ENCODE data around the gene MRTFB. TPM values are rescaled to one million over a fixed set of nuclear protein-coding genes. Genes with fewer than 3 reads are reported as not detected.

Gene MRTFB
- total RNA-seq, 1 experiment from 2014 or later = 10.2 TPM

- DNase-seq (ENCODE audit: low spot score) = no peak
Measured at GRCh38 chr16:14307059-14307526, 236.0 kb downstream of the MRTFB start.

DNA sequence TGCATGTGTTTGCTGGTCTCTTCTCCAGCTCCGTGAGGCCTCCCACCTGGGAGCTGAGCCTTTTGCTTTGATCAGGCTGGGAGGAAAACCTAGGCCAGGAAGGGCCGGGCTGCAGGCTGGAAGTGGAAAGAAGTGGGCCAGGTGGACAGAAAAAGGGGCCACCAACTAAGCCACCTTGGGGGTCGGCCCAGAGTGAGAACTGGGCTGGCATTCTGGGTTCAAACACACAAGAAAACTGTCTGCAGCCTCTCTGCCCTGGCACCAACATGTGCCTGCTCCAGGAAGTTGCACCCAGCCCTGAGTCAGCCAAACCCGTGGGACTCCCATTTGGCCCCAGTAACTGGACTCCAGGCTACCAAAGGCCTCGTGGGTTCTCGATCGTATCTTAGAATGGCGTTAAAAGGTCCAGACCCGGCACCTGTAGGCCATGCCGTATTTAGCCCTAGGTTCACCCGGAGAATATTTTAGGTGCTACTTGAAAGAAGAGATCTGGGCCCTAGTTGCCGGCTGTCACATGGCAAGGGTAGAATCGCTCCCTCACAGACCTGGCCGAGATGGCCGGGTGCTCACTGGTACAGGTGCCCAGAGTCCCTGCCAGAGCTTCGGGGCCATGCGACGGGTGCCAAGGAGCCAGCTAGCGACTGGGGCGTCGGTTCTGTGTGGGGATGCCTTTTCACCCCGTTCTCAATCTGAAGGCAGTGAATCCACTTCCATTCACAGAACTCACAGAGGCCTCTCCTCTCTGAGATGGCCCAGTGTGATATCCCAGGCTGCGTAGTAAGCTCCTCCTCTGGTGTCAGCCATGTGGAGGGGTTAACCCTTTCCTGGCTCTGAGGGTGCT is 236.6 kb downstream of the MRTFB start:
- peak; percentile 43 for DNase-seq (ENCODE audit: low spot score)

DNA sequence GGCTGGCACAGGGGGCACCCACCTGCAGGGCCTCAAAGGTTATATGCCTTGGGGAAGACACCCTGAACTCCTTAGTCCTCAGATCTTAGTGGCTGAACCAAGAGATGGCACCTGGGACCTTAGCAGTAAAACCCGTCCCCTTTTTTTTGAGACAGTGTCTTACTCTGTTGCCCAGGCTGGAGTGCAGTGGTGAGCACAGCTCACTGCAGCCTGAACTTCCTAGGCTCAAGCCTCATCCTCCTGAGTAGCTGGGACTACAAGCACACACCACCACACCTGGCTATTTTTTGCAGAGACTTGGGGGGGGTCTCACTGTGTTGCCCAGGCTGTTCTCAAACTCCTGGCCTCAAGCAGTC is 237.2 kb downstream of the MRTFB start:
- DNase-seq (ENCODE audit: low spot score) = no peak

GRCh38 chr16:14309001-14309886 is 238.1 kb downstream of the MRTFB start:
- DNase-seq (ENCODE audit: low spot score) = no peak

- no peak for DNase-seq (ENCODE audit: low spot score)
Measured at GRCh38 chr16:14309906-14310305, 238.8 kb downstream of the MRTFB start.

- DNase-seq (ENCODE audit: low spot score) = peak; percentile 51
Measured at GRCh38 chr16:14310519-14310991, 239.4 kb downstream of the MRTFB start.

DNA sequence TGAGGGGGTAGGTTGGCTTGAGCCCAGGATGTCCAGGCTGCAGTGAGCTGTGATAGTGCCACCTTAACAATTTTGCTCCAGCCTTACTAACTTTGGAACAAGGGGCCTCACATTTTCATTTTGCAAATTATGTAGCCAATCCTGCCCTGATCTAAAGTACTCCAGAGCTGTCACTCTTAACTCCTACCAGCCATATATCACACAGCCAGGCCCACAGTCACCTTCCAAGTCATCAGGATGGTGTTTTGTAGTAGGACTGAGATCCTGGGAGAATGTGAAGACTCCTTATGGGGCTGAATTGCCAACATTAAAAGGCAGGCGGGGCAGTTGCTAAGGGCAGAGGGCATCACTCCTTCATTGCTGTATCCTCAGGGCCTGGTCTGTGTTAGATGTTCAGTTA is 243.0 kb downstream of the MRTFB start:
- DNase-seq (ENCODE audit: low spot score) = no peak

DNA sequence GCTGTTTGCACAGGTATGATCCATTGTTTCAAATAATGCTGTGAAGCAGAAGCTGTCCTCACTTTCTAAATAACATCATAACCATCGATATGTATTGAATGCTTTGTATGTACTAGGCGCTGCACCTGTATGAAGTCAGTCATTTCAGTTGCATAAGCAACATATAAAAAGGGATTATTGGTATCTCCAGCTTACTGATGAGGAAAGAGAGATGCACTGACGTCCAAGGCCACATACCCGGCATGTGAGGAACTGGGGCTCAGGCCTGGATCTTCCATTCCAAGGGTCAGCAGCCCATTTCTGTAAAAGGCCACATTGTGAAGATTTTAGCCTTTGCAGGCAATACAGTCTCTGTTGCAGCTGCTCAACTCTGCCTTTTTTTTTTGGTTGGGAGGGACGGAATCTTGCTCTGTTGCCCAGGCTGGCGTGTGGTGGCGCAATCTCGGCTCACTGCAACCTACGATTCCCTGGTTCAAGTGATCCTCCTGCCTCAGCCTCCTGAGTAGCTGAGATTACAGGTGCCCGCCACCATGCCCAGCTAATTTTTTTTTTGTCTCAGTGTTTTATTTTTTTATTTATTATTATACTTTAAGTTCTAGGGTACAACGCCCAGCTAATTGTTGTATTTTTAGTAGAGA is 244.7 kb downstream of the MRTFB start:
- DNase-seq (ENCODE audit: low spot score) = no peak

Other genes starting within 250 kb of the MRTFB start
- 11.6 and 12.7 TPM in 2 replicates for gene ERCC4, start 151.2 kb upstream of the MRTFB start, total RNA-seq (2014; rRNA removed; shearing (Covaris generic))